Measurements from ENCODE around the gene DNER.

The DNER gene

GRCh38 chr2:229335877-229336346 is 378.4 kb downstream of the DNER start:
- H3K36me3 ChIP-seq (replicated peaks; ENCODE audit: low read depth, low read length) = no peaks in the 10 kb centered on the region
- H3K4me2 ChIP-seq (ENCODE audit: low read length) = no peak overlapping the region
- no peaks in the 10 kb centered on the region for H3K79me2 ChIP-seq (ENCODE audit: low read length)
- TF ChIP-seq EZH2phosphoT487 (IDR thresholded peaks at IDR 0.05; ENCODE audit: low read depth) (no peak), CTCF (IDR thresholded peaks at IDR 0.05; ENCODE audit: low read depth, low read length) (no peak)
- H4K20me1 ChIP-seq (ENCODE audit: insufficient read depth, low read length) = no peaks in the 10 kb centered on the region
- H3K9me3 ChIP-seq (ENCODE audit: insufficient read depth, low read length) = no peaks in the 10 kb centered on the region
- H3K27me3 ChIP-seq (ENCODE audit: low read depth, low read length) = no peaks in the 10 kb centered on the region
- no peak overlapping the region; the same call in 1 of the 2 replicates for H3K9ac ChIP-seq (ENCODE audit: low read length)
- H2AFZ ChIP-seq (ENCODE audit: low read depth, low read length) = no peak overlapping the region
- no peak overlapping the region for H3K4me3 ChIP-seq (ENCODE audit: low read length)
- H3K27ac ChIP-seq (ENCODE audit: low read length) = 0 out of 2 replicates have a peak overlapping the region, but pooled peaks have one; percentile 15
- peaks cover 65% of the 10 kb centered on the region for H3K4me1 ChIP-seq (ENCODE audit: low read length)

- H3K27me3 ChIP-seq (ENCODE audit: low read depth, low read length) = no peaks in the 10 kb centered on the region
- H3K4me1 ChIP-seq (ENCODE audit: low read length) = peaks cover 70% of the 10 kb centered on the region
- H3K9ac ChIP-seq (ENCODE audit: low read length) = no peak overlapping the region; the same call in 1 of the 2 replicates
- H3K4me3 ChIP-seq (ENCODE audit: low read length) = no peak overlapping the region
- H3K27ac ChIP-seq (ENCODE audit: low read length) = peak overlapping the region; percentile 15; the same call in 1 of the 2 replicates
- H2AFZ ChIP-seq (ENCODE audit: low read depth, low read length) = no peak overlapping the region
- H4K20me1 ChIP-seq (ENCODE audit: insufficient read depth, low read length) = no peaks in the 10 kb centered on the region
- no peak overlapping the region for H3K4me2 ChIP-seq (ENCODE audit: low read length)
- no peaks in the 10 kb centered on the region for H3K9me3 ChIP-seq (ENCODE audit: insufficient read depth, low read length)
- H3K36me3 ChIP-seq (replicated peaks; ENCODE audit: low read depth, low read length) = no peaks in the 10 kb centered on the region
- TF ChIP-seq CTCF (IDR thresholded peaks at IDR 0.05; ENCODE audit: low read depth, low read length) (no peak), EZH2phosphoT487 (IDR thresholded peaks at IDR 0.05; ENCODE audit: low read depth) (no peak)
- no peaks in the 10 kb centered on the region for H3K79me2 ChIP-seq (ENCODE audit: low read length)
Observed at GRCh38 chr2:229335330-229335729, 379.0 kb downstream of the DNER start.

GRCh38 chr2:229330952-229331351 is 383.4 kb downstream of the DNER start:
- Histone ChIP-seq H3K36me3 (replicated peaks; ENCODE audit: low read depth, low read length) (peaks cover 13% of the 10 kb centered on the region), H2AFZ (ENCODE audit: low read depth, low read length) (no peak overlapping the region), H4K20me1 (ENCODE audit: insufficient read depth, low read length) (no peaks in the 10 kb centered on the region), H3K9ac (ENCODE audit: low read length) (peak overlapping the region; percentile 99), H3K4me1 (ENCODE audit: low read length) (peaks cover 62% of the 10 kb centered on the region), H3K27me3 (ENCODE audit: low read depth, low read length) (no peaks in the 10 kb centered on the region), H3K27ac (ENCODE audit: low read length) (peak overlapping the region; percentile 100), H3K4me3 (ENCODE audit: low read length) (peak overlapping the region; percentile 67), H3K79me2 (ENCODE audit: low read length) (no peaks in the 10 kb centered on the region), H3K9me3 (ENCODE audit: insufficient read depth, low read length) (no peaks in the 10 kb centered on the region), H3K4me2 (ENCODE audit: low read length) (peak overlapping the region; percentile 80)
- no peak for TF ChIP-seq CTCF (IDR thresholded peaks at IDR 0.05; ENCODE audit: low read depth, low read length)

- H4K20me1 ChIP-seq (ENCODE audit: insufficient read depth, low read length) = no peaks in the 10 kb centered on the region
- no peak overlapping the region for H3K4me3 ChIP-seq (ENCODE audit: low read length)
- no peaks in the 10 kb centered on the region for H3K4me1 ChIP-seq (ENCODE audit: low read length)
- H3K27me3 ChIP-seq (ENCODE audit: low read depth, low read length) = no peaks in the 10 kb centered on the region
- TF ChIP-seq CTCF (IDR thresholded peaks at IDR 0.05; ENCODE audit: low read depth, low read length) = no peak
- no peak for TF ChIP-seq EZH2phosphoT487 (IDR thresholded peaks at IDR 0.05; ENCODE audit: low read depth)
- H3K9ac ChIP-seq (ENCODE audit: low read length) = no peak overlapping the region
- H3K4me2 ChIP-seq (ENCODE audit: low read length) = no peak overlapping the region
- H3K27ac ChIP-seq (ENCODE audit: low read length) = no peak overlapping the region
- H3K36me3 ChIP-seq (replicated peaks; ENCODE audit: low read depth, low read length) = no peaks in the 10 kb centered on the region
- H3K79me2 ChIP-seq (ENCODE audit: low read length) = no peaks in the 10 kb centered on the region
- no peaks in the 10 kb centered on the region for H3K9me3 ChIP-seq (ENCODE audit: insufficient read depth, low read length)
- H2AFZ ChIP-seq (ENCODE audit: low read depth, low read length) = no peak overlapping the region
Observed at GRCh38 chr2:229319558-229319957, 394.8 kb downstream of the DNER start.

All from OCI-LY3 (cell line).